HCT116 (cell line): ENCODE data around the gene STIM2. TPM values are rescaled to one million over a fixed set of nuclear protein-coding genes. Genes with fewer than 3 reads are reported as not detected.

Experiments used
- ATAC-seq: fragments of 200-7000 bp; cut with Tn5 transposase; 2 replicates; pipeline ENCODE4 v1.9.1; 2020; ENCODE audit warnings: mild to moderate bottlenecking, moderate library complexity
- BruUV-seq: library from RNA; stranded (reverse); fragments of 400-500 nt; replicated peaks from 2 replicates; lab custom pipeline; 2021; lab: Mats Ljungman, UMichigan
- CTCF ChIA-PET: fragments of 300-600 bp; sonication (Branson Sonifier 250); formaldehyde crosslinking; loops from one replicate; lab custom pipeline; 2021; ENCODE audit warnings: antibody characterized with exemption; lab: Charles Lee
- POLR2A ChIA-PET: fragments of 300-600, 350-600 bp; sonication (Branson Sonifier 250); formaldehyde crosslinking; loops from one replicate; lab custom pipeline; 2021; ENCODE audit warnings: antibody characterized with exemption; lab: Charles Lee
- RAD21 ChIA-PET, 2 experiments: fragments of 300-600 bp; sonication (Branson Sonifier 250); formaldehyde crosslinking; loops; one replicate each; lab custom pipeline; 2023; ENCODE audit warnings: low total read pairs in 2 of 2; ENCODE audit not compliant: uncharacterized antibody in 2 of 2, unreplicated experiment in 2 of 2, low non-redundant PET in 1 of 2; lab: Charles Lee
- DNase-seq: peaks from one replicate; pipeline ENCODE4 v3.0.0-alpha.2; 2010; ENCODE audit warnings: low read depth, low spot score
- H2AFZ ChIP-seq: fragments of 200-600 bp; shearing (Covaris generic), sonication (generic); 2 replicates; pipeline ENCODE4 v1.6.1; 2017; ENCODE audit warnings: low read depth, mixed run types, mixed read lengths, antibody characterized with exemption, low read length; ENCODE audit not compliant: poor library complexity, severe bottlenecking
- H3K27ac ChIP-seq: 2 replicates; pipeline ENCODE4 v1.5.1; 2012; ENCODE audit warnings: low read depth, low read length
- H3K27me3 ChIP-seq: fragments of 200-600 bp; sonication (generic); 2 replicates; pipeline ENCODE4 v1.6.1; 2016; ENCODE audit warnings: mixed run types, low read length, mixed read lengths; ENCODE audit not compliant: insufficient read depth
- H3K36me3 ChIP-seq, 2 experiments: fragments of 200-500 bp in 1 of 2; fragments of 200-600 bp in 1 of 2; sonication (Bioruptor generic) in 1 of 2; sonication (generic) in 1 of 2; 2 replicates each; pipeline versions ENCODE4 v1.5.1 to v1.6.1; 2014 to 2016; ENCODE audit warnings: low read length in 2 of 2, inconsistent platforms in 1 of 2, mixed read lengths in 1 of 2, mixed run types in 1 of 2; ENCODE audit not compliant: insufficient read depth in 2 of 2, control insufficient read depth in 1 of 2
- H3K4me1 ChIP-seq, 2 experiments: fragments of 200-600 bp in 1 of 2; sonication (generic) in 1 of 2; 2 replicates each; pipeline versions ENCODE4 v1.5.1 to v1.6.1; 2012 to 2017; ENCODE audit warnings: low read length in 2 of 2, inconsistent platforms in 1 of 2, mild to moderate bottlenecking in 1 of 2, mixed read lengths in 1 of 2, mixed run types in 1 of 2, moderate library complexity in 1 of 2; ENCODE audit not compliant: insufficient read depth in 2 of 2, control insufficient read depth in 1 of 2
- H3K4me2 ChIP-seq: fragments of 200-600 bp; sonication (generic); 2 replicates; pipeline ENCODE4 v1.6.1; 2017; ENCODE audit warnings: mixed run types, low read length, mixed read lengths
- H3K4me3 ChIP-seq, 2 experiments: fragments of 200-600 bp in 1 of 2; sonication (generic) in 1 of 2; replicated peaks in 1 of 2; 2 replicates each; pipeline ENCODE4 v1.5.1; 2011 to 2016; ENCODE audit warnings: low read length in 2 of 2, control low read depth in 1 of 2, low read depth in 1 of 2, mild to moderate bottlenecking in 1 of 2, mixed read lengths in 1 of 2, mixed run types in 1 of 2
- H3K79me2 ChIP-seq: fragments of 200-600 bp; sonication (generic); 2 replicates; pipeline ENCODE4 v1.6.1; 2017; ENCODE audit warnings: mild to moderate bottlenecking, mixed run types, low read length, moderate library complexity, mixed read lengths; ENCODE audit not compliant: insufficient read depth
- H3K9ac ChIP-seq: fragments of 200-600 bp; sonication (generic); 2 replicates; pipeline ENCODE4 v1.6.1; 2016; ENCODE audit warnings: low read length, mixed read lengths
- H3K9me2 ChIP-seq: fragments of 200-600 bp; sonication (generic), shearing (Covaris generic); 2 replicates; pipeline ENCODE4 v1.6.1; 2017; ENCODE audit warnings: mixed run types, mild to moderate bottlenecking, moderate library complexity; ENCODE audit not compliant: insufficient read depth
- H3K9me3 ChIP-seq, 2 experiments: fragments of 200-500 bp in 1 of 2; fragments of 200-600 bp in 1 of 2; sonication (Bioruptor generic) in 1 of 2; sonication (generic) in 1 of 2; 2 replicates each; pipeline ENCODE4 v1.6.1; 2014 to 2017; ENCODE audit warnings: low read length in 2 of 2, mixed read lengths in 2 of 2, inconsistent platforms in 1 of 2, low read depth in 1 of 2, mild to moderate bottlenecking in 1 of 2, mixed run types in 1 of 2, moderate library complexity in 1 of 2; ENCODE audit not compliant: control insufficient read depth in 1 of 2, insufficient read depth in 1 of 2
- H4K20me1 ChIP-seq: fragments of 200-600 bp; sonication (generic), shearing (Covaris generic); 2 replicates; pipeline ENCODE4 v1.6.1; 2017; ENCODE audit warnings: mixed run types, mild to moderate bottlenecking, moderate library complexity; ENCODE audit not compliant: insufficient read depth
- CBX3 ChIP-seq: IDR thresholded peaks from 2 replicates; pipeline ENCODE4 v1.6.1; 2012; ENCODE audit warnings: low read depth
- CTCF ChIP-seq, 3 experiments: fragments of 200-600 bp in 1 of 3; sonication (generic) in 1 of 3; IDR thresholded peaks in 2 of 3; conservative IDR thresholded peaks in 1 of 3; 2 replicates each; pipeline ENCODE4 v1.5.1; 2012 to 2017; ENCODE audit warnings: low read depth in 2 of 3, low read length in 2 of 3, antibody characterized with exemption in 1 of 3, borderline replicate concordance in 1 of 3, control low read depth in 1 of 3, mild to moderate bottlenecking in 1 of 3, mixed read lengths in 1 of 3, mixed run types in 1 of 3, moderate library complexity in 1 of 3; ENCODE audit not compliant: insufficient read depth in 1 of 3
- POLR2A ChIP-seq: IDR thresholded peaks from 2 replicates; pipeline ENCODE4 v1.7.0; 2011; ENCODE audit warnings: borderline replicate concordance; ENCODE audit not compliant: insufficient read depth, insufficient read length; ENCODE audit errors: extremely low read depth
- REST ChIP-seq: IDR thresholded peaks from 2 replicates; pipeline ENCODE4 v1.6.1; 2012; ENCODE audit warnings: low read depth
- SIN3A ChIP-seq: IDR thresholded peaks from 2 replicates; pipeline ENCODE4 v1.6.1; 2012; ENCODE audit warnings: low read depth
- TCF7L2 ChIP-seq: IDR thresholded peaks from 2 replicates; pipeline ENCODE4 v1.7.0; 2011; ENCODE audit warnings: borderline replicate concordance, inconsistent platforms; ENCODE audit not compliant: insufficient read depth, insufficient read length; ENCODE audit errors: extremely low read depth
- YY1 ChIP-seq: IDR thresholded peaks from 2 replicates; pipeline ENCODE4 v1.6.1; 2011; ENCODE audit warnings: low read length, low read depth, moderate library complexity, mild to moderate bottlenecking; ENCODE audit not compliant: insufficient replicate concordance; ENCODE audit errors: extremely low read depth
- intact Hi-C: fragments of 100-400 bp; cut with micrococcal nuclease; formaldehyde crosslinking; loops from 2 replicates; pipeline ENCODE4 v1.10.0; 2022
- total RNA-seq: library from RNA; stranded (reverse); gene quantifications from one replicate; pipeline ENCODE4 v1.2.1, GENCODE V29; 2021; ENCODE audit not compliant: unreplicated experiment

STIM2 gene
- total RNA-seq, 1 experiment from 2014 or later, result 65.9 TPM

- H3K4me1 ChIP-seq, result peaks cover 0 to 7% of the 10 kb centered on the region in 2 experiments; a peak in 1 of 4 replicates
- no peaks in the 10 kb centered on the region for H3K79me2 ChIP-seq
- no peak overlapping the region for H3K4me3 ChIP-seq
- no peaks in the 10 kb centered on the region for H4K20me1 ChIP-seq
- H3K9me3 ChIP-seq, result no peaks in the 10 kb centered on the region
- BruUV-seq, result no TSS peak
- H3K9ac ChIP-seq, result no peak overlapping the region
- intact Hi-C loops, result no loop called here
- no peaks in the 10 kb centered on the region for H3K9me2 ChIP-seq
- H3K4me2 ChIP-seq, result no peak overlapping the region
- H2AFZ ChIP-seq, result no peak overlapping the region
- no peak for DNase-seq
- TF ChIP-seq SIN3A (no peak), CTCF (IDR thresholded peaks at IDR 0.05 in 2 of 3, conservative IDR thresholded peaks at IDR 0.05 in 1 of 3; ENCODE audit: borderline replicate concordance in 1 of 3, insufficient read depth in 1 of 3, low read depth in 2 of 3, low read length in 2 of 3) (no peak), CBX3 (no peak), POLR2A (no peak), REST (no peak), YY1 (no peak), TCF7L2 (no peak)
- H3K27ac ChIP-seq, result no peak overlapping the region
- CTCF ChIA-PET, result no interaction called here
- POLR2A ChIA-PET, result no interaction called here
- H3K27me3 ChIP-seq, result no peaks in the 10 kb centered on the region
- no peak for ATAC-seq
- no peaks in the 10 kb centered on the region for H3K36me3 ChIP-seq
- RAD21 ChIA-PET, result no interaction called here
These were observed 39.6 kb upstream of the STIM2 start for GRCh38 chr4:26821031-26821430.
